Measurements from ENCODE around the gene SH3TC1. TPM values are rescaled to one million over a fixed set of nuclear protein-coding genes. Genes with fewer than 3 reads are reported as not detected.

SH3TC1 gene
- polyA plus RNA-seq, 1 experiment, result 1.2 TPM

DNA sequence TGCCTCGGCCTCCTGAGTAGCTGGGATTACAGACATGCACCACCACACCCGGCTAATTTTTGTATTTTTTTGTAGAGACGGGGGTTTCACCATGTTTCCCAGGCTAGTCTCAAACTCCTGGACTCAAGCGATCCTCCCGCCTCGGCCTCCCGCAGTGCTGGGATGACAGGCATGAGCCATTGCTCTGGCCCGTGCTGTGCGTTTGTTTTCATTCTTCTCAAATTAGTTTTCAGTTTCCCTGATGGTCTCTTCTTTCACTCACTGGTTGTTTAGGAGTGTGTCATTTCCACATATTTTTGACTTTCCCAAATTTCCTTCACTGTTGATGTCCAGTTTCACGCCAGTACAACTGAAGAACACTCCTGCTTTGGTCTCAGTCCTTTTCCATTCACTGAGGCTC lies 31.8 kb downstream of the SH3TC1 start:
- no peaks in the 10 kb centered on the region; the same call in 1 of the 2 replicates for H3K36me3 ChIP-seq (ENCODE audit: control insufficient read depth, insufficient read depth, low read length)
- ChIA-PET POLR2A (no interaction called here), CTCF (interaction anchor here (0.8 to 1.7 kb wide), 3 partner anchors 54 to 187 kb away, joined by 3 to 6 read pairs (median 3); no protein-coding TSS in a partner anchor)
- H3K27me3 ChIP-seq (ENCODE audit: control insufficient read depth, insufficient read depth, low read length), result no peaks in the 10 kb centered on the region
- no peak overlapping the region for H3K4me3 ChIP-seq (ENCODE audit: low read depth, low read length)
- TF ChIP-seq, protein P1, sequence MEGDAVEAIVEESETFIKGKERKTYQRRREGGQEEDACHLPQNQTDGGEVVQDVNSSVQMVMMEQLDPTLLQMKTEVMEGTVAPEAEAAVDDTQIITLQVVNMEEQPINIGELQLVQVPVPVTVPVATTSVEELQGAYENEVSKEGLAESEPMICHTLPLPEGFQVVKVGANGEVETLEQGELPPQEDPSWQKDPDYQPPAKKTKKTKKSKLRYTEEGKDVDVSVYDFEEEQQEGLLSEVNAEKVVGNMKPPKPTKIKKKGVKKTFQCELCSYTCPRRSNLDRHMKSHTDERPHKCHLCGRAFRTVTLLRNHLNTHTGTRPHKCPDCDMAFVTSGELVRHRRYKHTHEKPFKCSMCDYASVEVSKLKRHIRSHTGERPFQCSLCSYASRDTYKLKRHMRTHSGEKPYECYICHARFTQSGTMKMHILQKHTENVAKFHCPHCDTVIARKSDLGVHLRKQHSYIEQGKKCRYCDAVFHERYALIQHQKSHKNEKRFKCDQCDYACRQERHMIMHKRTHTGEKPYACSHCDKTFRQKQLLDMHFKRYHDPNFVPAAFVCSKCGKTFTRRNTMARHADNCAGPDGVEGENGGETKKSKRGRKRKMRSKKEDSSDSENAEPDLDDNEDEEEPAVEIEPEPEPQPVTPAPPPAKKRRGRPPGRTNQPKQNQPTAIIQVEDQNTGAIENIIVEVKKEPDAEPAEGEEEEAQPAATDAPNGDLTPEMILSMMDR (IDR thresholded peaks at IDR 0.05; ENCODE audit: insufficient read depth, low read depth, low read length), result no peak
- DNase-seq (ENCODE audit: low read depth), result no peak

DNA sequence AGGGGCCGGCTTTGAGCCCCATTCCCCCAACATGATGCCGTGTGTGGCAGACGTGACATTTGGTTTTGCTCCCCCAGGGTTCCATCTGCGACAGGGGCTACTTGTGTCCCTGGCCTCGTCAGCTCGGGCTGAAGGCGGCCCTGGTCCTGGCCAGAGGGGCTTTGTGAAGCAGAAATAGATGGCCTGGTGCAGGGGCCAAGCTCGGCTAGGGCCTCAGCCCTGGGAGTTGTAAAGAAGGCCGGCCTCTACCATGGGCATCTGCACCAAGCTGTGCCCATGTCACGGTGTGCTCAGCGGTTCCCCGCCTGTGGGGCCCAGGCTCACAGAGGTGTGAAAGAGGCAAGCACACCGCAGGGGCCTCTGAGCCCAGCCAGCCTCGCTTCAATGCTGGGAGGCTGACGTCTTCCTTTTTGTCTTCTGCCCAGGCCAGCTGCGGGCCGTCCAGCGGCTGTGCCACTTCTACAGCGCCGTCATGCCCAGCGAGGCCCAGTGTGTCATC lies 32.5 kb downstream of the SH3TC1 start:
- Histone ChIP-seq H3K36me3 (ENCODE audit: control insufficient read depth, insufficient read depth, low read length) (no peaks in the 10 kb centered on the region; the same call in 1 of the 2 replicates), H3K27me3 (ENCODE audit: control insufficient read depth, insufficient read depth, low read length) (no peaks in the 10 kb centered on the region), H3K4me3 (ENCODE audit: low read depth, low read length) (no peak overlapping the region)
- ChIA-PET POLR2A (interaction anchor here (0.6 kb wide), 1 partner anchor 91 kb away, joined by 10 read pairs; no protein-coding TSS in a partner anchor), CTCF (interaction anchor here (0.8 to 1.7 kb wide), 4 partner anchors 11 to 186 kb away, joined by 3 to 6 read pairs (median 3); no protein-coding TSS in a partner anchor)
- no peak for DNase-seq (ENCODE audit: low read depth)
- TF ChIP-seq, protein P1 (IDR thresholded peaks at IDR 0.05; ENCODE audit: insufficient read depth, low read depth, low read length), result no peak

DNA sequence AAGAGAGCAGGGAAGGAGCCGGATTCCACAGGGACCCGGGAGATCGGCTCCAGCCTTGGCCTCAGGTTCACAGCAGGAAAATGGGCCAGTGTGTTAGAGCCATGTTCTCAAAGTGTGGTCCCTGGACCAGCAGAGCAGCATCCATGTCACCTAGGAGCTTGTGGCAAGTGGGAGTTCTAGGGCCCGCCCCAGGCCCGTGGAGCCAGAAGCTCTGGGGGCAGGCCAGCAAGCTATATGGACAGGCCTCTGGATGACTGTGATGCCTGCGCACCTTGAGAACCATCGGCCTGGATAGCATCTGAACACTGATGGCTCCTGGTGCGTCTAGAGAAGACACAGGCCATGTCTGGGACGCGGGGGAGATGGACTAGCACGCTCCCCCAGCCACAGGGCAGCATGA lies 33.7 kb downstream of the SH3TC1 start:
- no peak for DNase-seq (ENCODE audit: low read depth)
- H3K36me3 ChIP-seq (ENCODE audit: control insufficient read depth, insufficient read depth, low read length), result no peaks in the 10 kb centered on the region; the same call in 1 of the 2 replicates
- CTCF ChIA-PET, result interaction anchor here (0.6 to 1.7 kb wide), 3 partner anchors 12 to 170 kb away, joined by 3 to 6 read pairs (median 3); no protein-coding TSS in a partner anchor
- H3K27me3 ChIP-seq (ENCODE audit: control insufficient read depth, insufficient read depth, low read length), result no peaks in the 10 kb centered on the region
- H3K4me3 ChIP-seq (ENCODE audit: low read depth, low read length), result no peak overlapping the region
- TF ChIP-seq, protein P1 (IDR thresholded peaks at IDR 0.05; ENCODE audit: insufficient read depth, low read depth, low read length), result no peak
- POLR2A ChIA-PET, result no interaction called here

DNA sequence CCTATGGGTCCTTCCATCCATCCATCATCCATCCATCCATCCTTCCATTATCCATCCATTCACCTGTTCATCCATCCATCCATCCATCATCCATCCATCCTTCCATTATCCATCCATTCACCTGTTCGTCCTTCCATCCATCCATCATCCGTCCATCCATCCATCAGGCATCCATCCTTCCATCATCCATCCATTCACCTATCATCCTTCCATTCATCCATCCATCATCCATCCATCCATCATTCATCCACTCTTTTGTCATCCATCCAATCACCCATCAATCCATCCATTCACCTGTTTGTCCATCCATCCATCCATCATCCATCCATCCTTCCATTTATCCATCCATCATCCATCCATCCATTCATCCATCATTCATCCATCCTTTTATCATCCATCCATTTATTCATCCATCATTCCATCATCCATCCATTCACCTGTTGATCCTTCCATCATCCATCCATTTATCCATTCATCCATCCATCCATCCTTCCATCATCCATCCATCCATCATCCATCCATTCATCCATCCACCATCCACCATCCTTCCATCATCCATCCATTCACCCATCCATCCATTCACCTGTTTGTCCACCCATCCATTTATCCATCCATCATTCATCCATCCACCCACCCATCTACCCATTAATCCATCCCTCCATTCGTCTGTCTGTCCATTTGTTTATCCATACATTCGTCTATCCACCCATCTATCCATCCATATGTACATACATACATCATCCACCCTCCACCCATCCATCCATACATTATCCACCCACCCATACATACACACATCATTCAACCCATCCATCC lies 34.8 kb downstream of the SH3TC1 start:
- CTCF ChIA-PET, result no interaction called here
- POLR2A ChIA-PET, result no interaction called here
- no peaks in the 10 kb centered on the region for H3K27me3 ChIP-seq (ENCODE audit: control insufficient read depth, insufficient read depth, low read length)
- H3K4me3 ChIP-seq (ENCODE audit: low read depth, low read length), result no peak overlapping the region
- TF ChIP-seq, protein P1 (IDR thresholded peaks at IDR 0.05; ENCODE audit: insufficient read depth, low read depth, low read length), result no peak
- DNase-seq (ENCODE audit: low read depth), result no peak
- H3K36me3 ChIP-seq (ENCODE audit: control insufficient read depth, insufficient read depth, low read length), result no peaks in the 10 kb centered on the region; the same call in 1 of the 2 replicates

DNA sequence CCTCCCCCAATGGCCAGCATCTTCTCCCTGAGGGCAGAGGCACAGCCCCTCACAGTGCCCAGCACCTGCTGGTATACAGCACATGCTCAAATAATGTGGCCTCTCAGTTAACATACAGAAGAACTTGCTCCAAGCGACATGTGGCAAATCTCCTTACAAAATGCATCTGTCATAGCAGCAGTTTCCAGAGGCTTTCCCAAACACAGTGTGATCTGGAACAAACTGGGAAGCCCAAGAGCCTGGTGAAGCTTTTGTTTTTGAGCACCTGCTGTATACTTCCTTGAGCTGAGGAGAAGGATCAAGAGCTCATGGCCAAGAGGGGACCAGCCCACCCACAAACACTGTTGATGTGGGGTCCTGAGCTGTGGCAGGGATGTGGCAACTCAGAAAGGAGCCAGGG lies 35.6 kb downstream of the SH3TC1 start:
- ChIA-PET POLR2A (no interaction called here), CTCF (interaction anchor here (8.9 kb wide), 1 partner anchor 56 kb away, joined by 80 read pairs; no protein-coding TSS in a partner anchor)
- Histone ChIP-seq H3K27me3 (ENCODE audit: control insufficient read depth, insufficient read depth, low read length) (no peaks in the 10 kb centered on the region), H3K4me3 (ENCODE audit: low read depth, low read length) (no peak overlapping the region), H3K36me3 (ENCODE audit: control insufficient read depth, insufficient read depth, low read length) (no peaks in the 10 kb centered on the region; the same call in 1 of the 2 replicates)
- TF ChIP-seq, protein P1 (IDR thresholded peaks at IDR 0.05; ENCODE audit: insufficient read depth, low read depth, low read length), result no peak
- DNase-seq (ENCODE audit: low read depth), result no peak

Measured in BJ (cell line).